Dermis blood vessel endothelial cell (primary cell): ENCODE results near the gene CTNNA2. TPM values are rescaled to one million over a fixed set of nuclear protein-coding genes. Genes with fewer than 3 reads are reported as not detected.

Source experiments
- DNase-seq: peaks from one replicate; pipeline ENCODE4 v3.0.0; 2010
- total RNA-seq: library from RNA; depleted of rRNA; stranded (reverse); fragments of >200 nt; gene quantifications from 2 replicates; pipeline ENCODE4 v1.2.3, GENCODE V29; 2014

Gene CTNNA2
- total RNA-seq, 1 donor from 2014 or later, result not detected

GRCh38 chr2:80621656-80622055 lies 1108.8 kb downstream of the CTNNA2 start:
- no peak for DNase-seq

DNA sequence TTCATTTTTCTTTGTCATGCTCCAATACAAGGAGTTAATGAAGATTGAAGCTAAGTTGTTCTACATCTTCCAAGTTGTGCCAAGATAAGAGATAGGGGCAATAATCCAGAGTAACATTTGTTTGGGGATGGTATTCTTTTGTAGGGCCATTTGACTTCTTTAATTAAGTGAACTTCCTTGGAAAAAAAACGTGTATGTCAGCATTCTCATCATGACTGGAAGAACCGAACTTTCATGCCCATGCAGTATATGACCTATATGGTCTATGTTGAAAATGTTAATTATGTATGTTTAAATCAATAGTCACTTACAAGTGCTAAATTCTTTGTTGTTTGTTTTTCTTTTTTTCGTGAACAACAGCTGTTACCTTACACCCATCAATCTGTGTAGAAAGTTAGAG lies 1111.2 kb downstream of the CTNNA2 start:
- DNase-seq, result no peak

DNA sequence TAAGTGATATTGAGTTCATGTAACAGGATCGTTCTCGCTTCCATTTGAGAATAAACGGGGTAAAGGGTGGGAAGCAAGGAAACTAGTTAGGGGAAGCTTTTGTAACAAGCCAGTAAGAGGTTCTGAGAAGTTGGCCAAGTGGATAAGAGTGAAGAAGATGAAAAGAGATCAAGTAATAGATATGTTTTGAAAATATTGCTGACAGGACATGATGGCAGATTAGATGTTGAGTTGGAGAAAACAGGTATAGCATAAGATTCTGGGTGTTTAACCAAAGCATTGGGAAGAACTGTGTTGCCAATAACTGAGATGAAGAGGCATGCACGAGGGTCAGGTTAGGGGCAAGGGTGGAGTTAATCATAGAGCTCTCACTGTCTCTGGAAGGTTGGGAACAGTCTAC lies 1121.7 kb downstream of the CTNNA2 start:
- no peak for DNase-seq

DNA sequence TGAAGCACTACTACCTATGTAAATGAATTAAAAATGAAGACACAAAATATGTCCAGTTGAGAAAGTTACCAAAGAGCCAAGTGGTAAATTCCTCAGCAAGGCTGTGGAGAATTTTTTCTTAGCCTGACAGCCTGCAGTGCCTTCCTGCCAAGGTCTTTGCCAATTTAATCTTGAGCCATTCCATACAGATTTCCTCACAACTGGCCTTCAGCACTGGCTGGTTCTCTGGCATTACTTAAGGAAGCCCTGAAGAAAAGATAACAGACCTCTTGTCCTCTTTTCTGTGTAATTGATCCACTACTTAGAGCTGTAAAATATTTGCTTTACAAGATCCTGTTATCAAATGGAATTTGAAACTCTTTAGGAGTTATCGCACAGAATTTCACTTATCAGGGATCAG lies 1125.9 kb downstream of the CTNNA2 start:
- DNase-seq, result no peak

GRCh38 chr2:80642465-80642864 lies 1129.6 kb downstream of the CTNNA2 start:
- DNase-seq, result no peak

- no peak for DNase-seq
Observed at GRCh38 chr2:80643598-80643997, 1130.7 kb downstream of the CTNNA2 start.

- no peak for DNase-seq
Observed at GRCh38 chr2:80651435-80651834, 1138.6 kb downstream of the CTNNA2 start.

DNA sequence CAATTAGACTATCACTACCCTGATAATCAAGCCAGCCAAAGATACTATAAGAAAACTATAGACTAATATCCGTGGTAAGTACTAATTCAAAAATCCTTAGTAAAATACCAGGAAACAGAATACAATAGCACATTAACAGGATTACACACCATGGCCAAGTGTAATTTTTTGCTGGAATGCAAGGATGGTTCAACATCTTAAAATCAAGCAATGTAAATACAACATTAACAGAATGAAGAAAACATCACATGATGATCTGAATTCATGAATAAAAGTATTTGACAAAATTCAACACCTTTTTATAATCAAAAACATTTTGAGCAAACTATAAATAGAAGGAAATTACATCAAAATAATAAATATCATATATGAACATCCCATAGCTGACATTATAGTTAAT lies 1142.4 kb downstream of the CTNNA2 start:
- DNase-seq, result no peak

DNA sequence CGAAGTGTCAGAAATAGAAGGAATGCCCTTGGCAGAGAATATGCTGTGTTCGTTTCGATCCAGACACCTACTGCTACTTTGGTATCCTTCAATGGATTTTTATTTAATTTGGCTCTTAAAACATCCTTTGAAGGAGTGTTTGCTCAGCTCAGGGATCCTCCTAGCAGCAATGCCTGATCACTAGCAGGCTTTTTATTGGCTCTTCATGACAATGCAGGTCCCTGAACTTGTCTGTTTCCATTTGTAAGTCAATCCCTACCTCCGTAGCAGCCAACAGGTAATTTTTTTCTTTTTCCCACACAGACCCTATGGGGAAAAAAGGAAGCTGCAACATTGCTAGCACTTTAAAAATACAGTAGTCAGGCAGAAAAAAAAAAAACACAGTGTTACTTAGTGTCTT lies 1157.9 kb downstream of the CTNNA2 start:
- DNase-seq, result no peak

GRCh38 chr2:80687524-80687923 lies 1174.7 kb downstream of the CTNNA2 start:
- DNase-seq, result no peak

- no peak for DNase-seq
Observed at GRCh38 chr2:80689106-80689505, 1176.3 kb downstream of the CTNNA2 start.
